Measurements from ENCODE around the gene SH3RF3. TPM values are rescaled to one million over a fixed set of nuclear protein-coding genes. Genes with fewer than 3 reads are reported as not detected.

Gene SH3RF3
- total and polyA plus RNA-seq, 2 donors (not counting 1 experiment from before 2014, with no cell fraction given), result 8.3 to 10.1 TPM

DNA sequence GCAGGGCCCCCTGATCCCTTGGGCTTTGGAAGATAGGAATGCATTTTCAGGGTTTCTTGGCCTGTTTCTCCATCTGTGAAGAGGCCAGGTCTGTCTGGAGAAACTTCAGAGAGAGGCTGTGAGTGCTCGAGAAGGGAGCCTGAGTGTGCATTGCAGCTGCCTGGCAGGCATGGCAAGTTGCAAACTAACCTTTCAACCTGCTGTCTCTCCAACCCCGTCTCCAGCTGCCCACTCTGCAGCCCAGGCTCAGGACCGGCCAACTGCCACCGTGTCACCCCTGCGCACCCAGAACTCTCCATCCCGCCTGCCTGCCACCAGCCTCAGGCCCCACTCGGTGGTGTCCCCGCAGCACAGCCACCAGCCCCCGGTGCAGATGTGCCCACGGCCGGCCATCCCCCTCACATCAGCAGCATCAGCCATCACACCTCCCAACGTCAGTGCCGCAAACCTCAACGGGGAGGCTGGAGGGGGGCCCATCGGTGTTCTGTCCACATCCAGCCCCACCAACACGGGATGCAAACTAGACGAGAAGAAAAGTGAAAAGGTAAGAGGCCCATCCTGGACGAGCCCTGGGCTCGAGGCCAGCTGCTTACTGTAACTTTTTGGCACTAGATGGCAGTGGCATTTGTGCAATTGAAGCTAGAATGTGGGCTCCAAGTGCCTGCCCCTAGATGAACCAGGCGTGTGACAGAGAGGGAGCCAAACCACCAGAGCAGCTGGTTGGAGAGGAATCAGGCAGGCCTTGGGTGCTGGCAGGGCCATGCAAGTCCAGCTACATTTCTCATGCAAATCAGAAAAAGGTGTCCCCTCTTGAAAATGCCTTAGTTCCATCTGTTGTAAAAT lies 320.2 kb downstream of the SH3RF3 start:
- H3K36me3 ChIP-seq (ENCODE audit: control insufficient read depth, insufficient read depth, low read length), result peaks cover 12% of the 10 kb centered on the region
- peak overlapping the region; percentile 9 for H3K4me2 ChIP-seq (ENCODE audit: extremely low read depth, insufficient read depth, low read length)
- no peak overlapping the region for H3K27ac ChIP-seq (ENCODE audit: insufficient read depth, low read length)
- H3K79me2 ChIP-seq (ENCODE audit: control insufficient read depth, insufficient read depth, low read length), result no peaks in the 10 kb centered on the region
- peak in 1 of 2 donors; percentile 44 for DNase-seq (ENCODE audit: low read depth in 2 of 2)
- H4K20me1 ChIP-seq (ENCODE audit: control insufficient read depth, extremely low read depth, insufficient read depth, low read length), result no peaks in the 10 kb centered on the region
- peaks cover 9% of the 10 kb centered on the region for H3K4me1 ChIP-seq (ENCODE audit: control insufficient read depth, extremely low read depth, insufficient read depth, low read length)
- H3K4me3 ChIP-seq (replicated peaks in 1 of 4; ENCODE audit: control extremely low read depth in 1 of 4, insufficient read depth in 1 of 4, low read depth in 3 of 4, low read length in 4 of 4), result no peak overlapping the region
- no peak overlapping the region for H2AFZ ChIP-seq (ENCODE audit: low read length)
- no peaks in the 10 kb centered on the region for H3K9me3 ChIP-seq (ENCODE audit: control insufficient read depth, insufficient read depth, low read depth, low read length)
- H3K9ac ChIP-seq (ENCODE audit: insufficient read depth, low read length), result no peak overlapping the region
- H3K27me3 ChIP-seq (ENCODE audit: control insufficient read depth, insufficient read depth, low read length), result no peaks in the 10 kb centered on the region
- no peak for TF ChIP-seq EZH2 (IDR thresholded peaks at IDR 0.05; ENCODE audit: low read length, missing control alignments)
- TF ChIP-seq, protein P1, sequence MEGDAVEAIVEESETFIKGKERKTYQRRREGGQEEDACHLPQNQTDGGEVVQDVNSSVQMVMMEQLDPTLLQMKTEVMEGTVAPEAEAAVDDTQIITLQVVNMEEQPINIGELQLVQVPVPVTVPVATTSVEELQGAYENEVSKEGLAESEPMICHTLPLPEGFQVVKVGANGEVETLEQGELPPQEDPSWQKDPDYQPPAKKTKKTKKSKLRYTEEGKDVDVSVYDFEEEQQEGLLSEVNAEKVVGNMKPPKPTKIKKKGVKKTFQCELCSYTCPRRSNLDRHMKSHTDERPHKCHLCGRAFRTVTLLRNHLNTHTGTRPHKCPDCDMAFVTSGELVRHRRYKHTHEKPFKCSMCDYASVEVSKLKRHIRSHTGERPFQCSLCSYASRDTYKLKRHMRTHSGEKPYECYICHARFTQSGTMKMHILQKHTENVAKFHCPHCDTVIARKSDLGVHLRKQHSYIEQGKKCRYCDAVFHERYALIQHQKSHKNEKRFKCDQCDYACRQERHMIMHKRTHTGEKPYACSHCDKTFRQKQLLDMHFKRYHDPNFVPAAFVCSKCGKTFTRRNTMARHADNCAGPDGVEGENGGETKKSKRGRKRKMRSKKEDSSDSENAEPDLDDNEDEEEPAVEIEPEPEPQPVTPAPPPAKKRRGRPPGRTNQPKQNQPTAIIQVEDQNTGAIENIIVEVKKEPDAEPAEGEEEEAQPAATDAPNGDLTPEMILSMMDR (conservative IDR thresholded peaks at IDR 0.05 in 1 of 2, IDR thresholded peaks at IDR 0.05 in 1 of 2; ENCODE audit: low read depth in 1 of 2, low read length in 2 of 2), result no peak

DNA sequence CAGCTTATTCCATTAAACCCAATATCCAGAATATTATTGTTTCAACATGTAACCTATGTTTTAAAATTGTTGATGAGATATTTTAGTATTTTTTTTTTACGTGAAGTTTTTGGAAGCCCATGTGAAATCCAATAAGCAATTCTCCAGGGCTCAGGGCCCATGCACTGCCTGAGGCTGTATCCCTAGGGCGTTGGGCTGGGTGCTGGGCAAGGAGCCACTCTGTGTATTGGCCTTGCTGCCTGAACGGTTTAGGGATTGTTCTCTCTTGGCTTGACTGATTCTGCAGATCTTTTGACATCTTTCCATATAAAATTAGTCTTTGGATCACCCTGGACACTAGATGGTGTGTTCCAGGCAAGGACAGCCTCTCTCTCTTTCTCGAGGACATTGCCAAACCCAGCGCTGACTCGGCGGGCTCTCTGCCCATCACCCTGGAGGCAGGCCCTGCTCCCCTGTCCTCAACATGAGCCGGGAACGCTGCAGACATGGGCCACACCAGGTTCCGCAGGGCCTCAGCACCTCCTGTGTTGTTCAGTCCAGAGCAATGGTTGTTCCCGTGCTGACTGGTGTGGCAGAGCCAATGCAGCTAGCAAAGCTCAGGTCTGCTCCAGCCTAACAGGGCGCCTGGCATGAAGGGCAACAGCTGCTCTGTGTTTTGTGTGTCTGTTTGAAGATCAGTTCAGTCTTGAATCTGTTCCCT lies 321.7 kb downstream of the SH3RF3 start:
- Histone ChIP-seq H3K9me3 (ENCODE audit: control insufficient read depth, insufficient read depth, low read depth, low read length) (no peaks in the 10 kb centered on the region), H3K4me2 (ENCODE audit: extremely low read depth, insufficient read depth, low read length) (no peak overlapping the region), H3K9ac (ENCODE audit: insufficient read depth, low read length) (no peak overlapping the region), H4K20me1 (ENCODE audit: control insufficient read depth, extremely low read depth, insufficient read depth, low read length) (no peaks in the 10 kb centered on the region), H3K27me3 (ENCODE audit: control insufficient read depth, insufficient read depth, low read length) (no peaks in the 10 kb centered on the region), H3K27ac (ENCODE audit: insufficient read depth, low read length) (no peak overlapping the region), H3K36me3 (ENCODE audit: control insufficient read depth, insufficient read depth, low read length) (peaks cover 12% of the 10 kb centered on the region), H3K4me1 (ENCODE audit: control insufficient read depth, extremely low read depth, insufficient read depth, low read length) (peaks cover 9% of the 10 kb centered on the region), H2AFZ (ENCODE audit: low read length) (no peak overlapping the region), H3K4me3 (replicated peaks in 1 of 4; ENCODE audit: control extremely low read depth in 1 of 4, insufficient read depth in 1 of 4, low read depth in 3 of 4, low read length in 4 of 4) (no peak overlapping the region), H3K79me2 (ENCODE audit: control insufficient read depth, insufficient read depth, low read length) (no peaks in the 10 kb centered on the region)
- TF ChIP-seq, protein P1 (conservative IDR thresholded peaks at IDR 0.05 in 1 of 2, IDR thresholded peaks at IDR 0.05 in 1 of 2; ENCODE audit: low read depth in 1 of 2, low read length in 2 of 2), result no peak
- TF ChIP-seq EZH2 (IDR thresholded peaks at IDR 0.05; ENCODE audit: low read length, missing control alignments), result no peak
- no peak for DNase-seq (ENCODE audit: low read depth in 2 of 2)

DNA sequence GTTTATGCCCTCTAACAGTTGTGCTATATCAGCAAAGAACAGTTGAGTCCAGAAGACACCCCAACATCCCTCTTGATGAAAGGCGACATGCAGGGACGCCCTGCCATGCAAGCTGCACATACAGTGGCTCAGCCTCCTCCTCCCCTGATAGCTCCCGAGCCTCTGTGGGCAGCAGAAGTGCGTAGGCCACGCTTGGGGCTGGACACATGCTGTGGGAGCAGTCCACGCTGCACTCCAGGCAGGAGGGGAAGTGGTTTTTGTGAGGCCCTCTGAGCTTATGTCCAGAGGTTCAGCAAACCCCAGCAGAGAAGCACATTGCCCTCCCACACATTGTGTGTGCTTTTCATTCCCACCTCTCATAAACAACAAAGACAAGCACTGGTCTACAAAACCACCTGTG lies 322.7 kb downstream of the SH3RF3 start:
- Histone ChIP-seq H3K4me1 (ENCODE audit: control insufficient read depth, extremely low read depth, insufficient read depth, low read length) (peaks cover 4% of the 10 kb centered on the region), H3K9ac (ENCODE audit: insufficient read depth, low read length) (no peak overlapping the region), H3K79me2 (ENCODE audit: control insufficient read depth, insufficient read depth, low read length) (no peaks in the 10 kb centered on the region), H3K9me3 (ENCODE audit: control insufficient read depth, insufficient read depth, low read depth, low read length) (no peaks in the 10 kb centered on the region), H3K27ac (ENCODE audit: insufficient read depth, low read length) (no peak overlapping the region), H2AFZ (ENCODE audit: low read length) (no peak overlapping the region), H3K4me2 (ENCODE audit: extremely low read depth, insufficient read depth, low read length) (no peak overlapping the region), H4K20me1 (ENCODE audit: control insufficient read depth, extremely low read depth, insufficient read depth, low read length) (no peaks in the 10 kb centered on the region), H3K4me3 (replicated peaks in 1 of 4; ENCODE audit: control extremely low read depth in 1 of 4, insufficient read depth in 1 of 4, low read depth in 3 of 4, low read length in 4 of 4) (no peak overlapping the region), H3K27me3 (ENCODE audit: control insufficient read depth, insufficient read depth, low read length) (no peaks in the 10 kb centered on the region), H3K36me3 (ENCODE audit: control insufficient read depth, insufficient read depth, low read length) (peaks cover 14% of the 10 kb centered on the region)
- no peak for DNase-seq (ENCODE audit: low read depth in 2 of 2)
- TF ChIP-seq, protein P1 (conservative IDR thresholded peaks at IDR 0.05 in 1 of 2, IDR thresholded peaks at IDR 0.05 in 1 of 2; ENCODE audit: low read depth in 1 of 2, low read length in 2 of 2), result no peak
- TF ChIP-seq EZH2 (IDR thresholded peaks at IDR 0.05; ENCODE audit: low read length, missing control alignments), result no peak

Data from fibroblast of lung (primary cell).